H9 (cell line): Measurements from ENCODE around the gene A4GNT. TPM values are rescaled to one million over a fixed set of nuclear protein-coding genes. Genes with fewer than 3 reads are reported as not detected.

Experiments used
- DNase-seq: peaks from one replicate; pipeline ENCODE4 v3.0.0-alpha.2; 2017
- H2AFZ ChIP-seq: one replicate; pipeline ENCODE4 v1.6.1; 2013; ENCODE audit warnings: mild to moderate bottlenecking, low read length, control low read depth, moderate library complexity
- H2AK5ac ChIP-seq: 2 replicates; pipeline ENCODE4 v1.6.1; 2013; ENCODE audit warnings: low read length, control low read depth, mixed read lengths; ENCODE audit not compliant: insufficient read length
- H2BK120ac ChIP-seq: one replicate; pipeline ENCODE4 v1.6.1; 2013; ENCODE audit warnings: low read depth, mild to moderate bottlenecking, low read length, control low read depth, inconsistent platforms; ENCODE audit not compliant: poor library complexity, severe bottlenecking
- H2BK12ac ChIP-seq: 2 replicates; pipeline ENCODE4 v1.6.1; 2013; ENCODE audit warnings: low read length, control low read depth, mixed read lengths, low read depth; ENCODE audit not compliant: insufficient read length
- H2BK15ac ChIP-seq: 2 replicates; pipeline ENCODE4 v1.6.1; 2013; ENCODE audit warnings: low read depth, low read length, control low read depth
- H2BK20ac ChIP-seq: one replicate; pipeline ENCODE4 v1.6.1; 2013; ENCODE audit warnings: low read depth, mild to moderate bottlenecking, low read length, control low read depth, inconsistent platforms; ENCODE audit not compliant: poor library complexity, severe bottlenecking
- H2BK5ac ChIP-seq: 2 replicates; pipeline ENCODE4 v1.6.1; 2013; ENCODE audit warnings: low read length, control low read depth, mixed read lengths; ENCODE audit not compliant: insufficient read length
- H3K14ac ChIP-seq: 2 replicates; pipeline ENCODE4 v1.6.1; 2013; ENCODE audit warnings: low read length, control low read depth; ENCODE audit not compliant: insufficient read depth
- H3K18ac ChIP-seq: 2 replicates; pipeline ENCODE4 v1.6.1; 2013; ENCODE audit warnings: low read depth, mild to moderate bottlenecking, mixed read lengths, low read length, control low read depth; ENCODE audit not compliant: insufficient read length
- H3K23ac ChIP-seq: 2 replicates; pipeline ENCODE4 v1.6.1; 2013; ENCODE audit warnings: low read length, control low read depth, mixed read lengths, low read depth; ENCODE audit not compliant: insufficient read length
- H3K23me2 ChIP-seq: 2 replicates; pipeline ENCODE4 v1.6.1; 2013; ENCODE audit warnings: low read depth, mild to moderate bottlenecking, mixed read lengths, low read length, control low read depth; ENCODE audit not compliant: insufficient read length, poor library complexity, severe bottlenecking
- H3K27ac ChIP-seq: 2 replicates; pipeline ENCODE4 v1.5.1; 2013; ENCODE audit warnings: low read length, control low read depth, mixed read lengths, low read depth; ENCODE audit not compliant: insufficient read length
- H3K27me3 ChIP-seq: 2 replicates; pipeline ENCODE4 v1.6.1; 2013; ENCODE audit warnings: low read length, control low read depth, inconsistent platforms; ENCODE audit not compliant: insufficient read depth
- H3K4ac ChIP-seq: 2 replicates; pipeline ENCODE4 v1.6.1; 2013; ENCODE audit warnings: low read depth, mild to moderate bottlenecking, control low read depth, inconsistent platforms, low read length, moderate library complexity
- H3K4me1 ChIP-seq: 2 replicates; pipeline ENCODE4 v1.6.1; 2013; ENCODE audit warnings: low read length, control low read depth, inconsistent platforms; ENCODE audit not compliant: insufficient read depth
- H3K4me2 ChIP-seq: 2 replicates; pipeline ENCODE4 v1.6.1; 2013; ENCODE audit warnings: low read length, control low read depth, mixed read lengths; ENCODE audit not compliant: insufficient read length, insufficient read depth
- H3K56ac ChIP-seq: 2 replicates; pipeline ENCODE4 v1.6.1; 2013; ENCODE audit warnings: low read depth, mild to moderate bottlenecking, mixed read lengths, low read length, control low read depth; ENCODE audit not compliant: insufficient read length
- H3K79me1 ChIP-seq: 2 replicates; pipeline ENCODE4 v1.6.1; 2013; ENCODE audit warnings: low read depth, mild to moderate bottlenecking, moderate library complexity, low read length, control low read depth, inconsistent platforms; ENCODE audit not compliant: insufficient read depth, poor library complexity, severe bottlenecking
- H3K79me2 ChIP-seq: 2 replicates; pipeline ENCODE4 v1.6.1; 2013; ENCODE audit warnings: low read length, control low read depth, inconsistent platforms; ENCODE audit not compliant: insufficient read depth
- H3K9ac ChIP-seq: 2 replicates; pipeline ENCODE4 v1.6.1; 2013; ENCODE audit warnings: low read length, control low read depth, mixed read lengths; ENCODE audit not compliant: insufficient read length; ENCODE audit errors: extremely low read depth
- H3K9me3 ChIP-seq: one replicate; pipeline ENCODE4 v1.6.1; 2013; ENCODE audit warnings: low read depth, low read length, inconsistent platforms; ENCODE audit not compliant: control insufficient read depth
- H3T11ph ChIP-seq: one replicate; pipeline ENCODE4 v1.6.1; 2013; ENCODE audit warnings: mild to moderate bottlenecking, low read length, control low read depth, inconsistent platforms
- H4K20me1 ChIP-seq: one replicate; pipeline ENCODE4 v1.6.1; 2013; ENCODE audit not compliant: control insufficient read depth, insufficient read length, insufficient read depth
- H4K5ac ChIP-seq: 2 replicates; pipeline ENCODE4 v1.6.1; 2013; ENCODE audit warnings: low read depth, mild to moderate bottlenecking, mixed read lengths, low read length, control low read depth; ENCODE audit not compliant: insufficient read length
- H4K8ac ChIP-seq: replicated peaks from 2 replicates; pipeline ENCODE4 v1.6.1; 2013; ENCODE audit warnings: low read length, control low read depth, mixed read lengths, low read depth; ENCODE audit not compliant: insufficient read length
- H4K91ac ChIP-seq: 2 replicates; pipeline ENCODE4 v1.6.1; 2013; ENCODE audit warnings: low read depth, mild to moderate bottlenecking, moderate library complexity, mixed read lengths, low read length, control low read depth; ENCODE audit not compliant: insufficient read length
- H3K27ac Mint-ChIP-seq, 3 experiments: 2 replicates in 2 of 3; 3 replicates in 1 of 3; pipeline ENCODE4 v1.8.0; 2020 to 2021; ENCODE audit warnings: mixed read lengths in 3 of 3, mild to moderate bottlenecking in 1 of 3, moderate library complexity in 1 of 3
- H3K27me3 Mint-ChIP-seq: 2 replicates; pipeline ENCODE4 v1.8.0; 2021; ENCODE audit warnings: low read depth, mild to moderate bottlenecking, moderate library complexity, mixed read lengths
- H3K36me3 Mint-ChIP-seq, 3 experiments: 2 replicates in 2 of 3; 3 replicates in 1 of 3; pipeline ENCODE4 v1.8.0; 2020 to 2021; ENCODE audit warnings: low read depth in 3 of 3, mixed read lengths in 3 of 3; ENCODE audit not compliant: insufficient read depth in 1 of 3
- H3K4me1 Mint-ChIP-seq, 2 experiments: 2 replicates each; pipeline ENCODE4 v1.8.0; 2020; ENCODE audit warnings: mixed read lengths in 2 of 2
- H3K4me3 Mint-ChIP-seq, 2 experiments: 2 replicates in 1 of 2; 3 replicates in 1 of 2; pipeline ENCODE4 v1.8.0; 2020 to 2021; ENCODE audit warnings: mild to moderate bottlenecking in 2 of 2, mixed read lengths in 2 of 2, moderate library complexity in 1 of 2
- H3K9me3 Mint-ChIP-seq, 2 experiments: 2 replicates in 1 of 2; 3 replicates in 1 of 2; pipeline ENCODE4 v1.8.0; 2020; ENCODE audit warnings: mild to moderate bottlenecking in 2 of 2, mixed read lengths in 2 of 2, moderate library complexity in 1 of 2
- CTCF ChIP-seq: fragments of 200-600 bp; sonication (generic); conservative IDR thresholded peaks from 3 replicates; pipeline ENCODE4 v1.8.0; 2021; ENCODE audit warnings: antibody characterized with exemption, mild to moderate bottlenecking
- WGBS: extraction: QIAGEN DNeasy Blood & Tissue Kit; methylation state at CpG from one replicate; pipeline ENCODE4 v1.1.7; 2013; ENCODE audit warnings: missing lambda C conversion rate, low lambda C conversion rate, mixed read lengths; ENCODE audit not compliant: insufficient read length; ENCODE audit errors: extremely low coverage; 5-methylcytosine and 5-hydroxymethylcytosine counted together
- total RNA-seq: library from RNA; stranded (reverse); gene quantifications from 2 replicates; pipeline ENCODE4 v1.2.1, GENCODE V29; 2021

The A4GNT gene
- total RNA-seq, 1 experiment from 2014 or later = not detected

GRCh38 chr3:138113326-138113725, 18.9 kb downstream of the A4GNT start:
- H3K23ac ChIP-seq = no peak overlapping the region
- WGBS = no CpG with 5 or more reads among the region's 1 CpG
- no peaks in the 10 kb centered on the region for H3K4me1 ChIP-seq
- H2BK5ac ChIP-seq = no peak overlapping the region
- no peak overlapping the region for H3K14ac ChIP-seq
- no peak overlapping the region for H3K27ac ChIP-seq
- H2BK15ac ChIP-seq = no peak overlapping the region
- DNase-seq = peak; percentile 48
- no peaks in the 10 kb centered on the region for H3K27me3 ChIP-seq
- H3K56ac ChIP-seq = no peak overlapping the region
- no peak overlapping the region for H2BK20ac ChIP-seq
- H4K91ac ChIP-seq = no peak overlapping the region
- H2AFZ ChIP-seq = no peak overlapping the region
- no peak overlapping the region for H3K4ac ChIP-seq
- Mint-ChIP-seq H3K27ac (peak overlapping the region in 2 of 3 experiments; percentile 16 to 58; a peak in 2 of 7 replicates), H3K4me1 (peaks cover 30 to 31% of the 10 kb centered on the region in 2 experiments), H3K4me3 (peak overlapping the region; percentile 40 to 93), H3K9me3 (peaks cover 3 to 8% of the 10 kb centered on the region in 2 experiments; a peak in 4 of 5 replicates), H3K36me3 (peaks cover 0 to 20% (median 4%) of the 10 kb centered on the region in 3 experiments), H3K27me3 (peaks cover 2% of the 10 kb centered on the region; the same call in 1 of the 2 replicates)
- no peaks in the 10 kb centered on the region for H3K9me3 ChIP-seq
- no peak overlapping the region for H4K8ac ChIP-seq
- no peak overlapping the region for H3K18ac ChIP-seq
- no peaks in the 10 kb centered on the region for H3K79me2 ChIP-seq
- no peak for TF ChIP-seq CTCF
- H3T11ph ChIP-seq = no peak overlapping the region
- H2BK120ac ChIP-seq = no peak overlapping the region
- no peak overlapping the region for H3K4me2 ChIP-seq
- H2AK5ac ChIP-seq = no peak overlapping the region
- peaks cover 7% of the 10 kb centered on the region for H3K23me2 ChIP-seq
- H3K9ac ChIP-seq = no peak overlapping the region
- no peak overlapping the region for H4K5ac ChIP-seq
- H2BK12ac ChIP-seq = no peak overlapping the region
- peaks cover 2% of the 10 kb centered on the region for H4K20me1 ChIP-seq
- no peaks in the 10 kb centered on the region for H3K79me1 ChIP-seq
